Adrenal gland (tissue), 12 donors: ENCODE measurements around the gene LCOR. TPM values are rescaled to one million over a fixed set of nuclear protein-coding genes. Genes with fewer than 3 reads are reported as not detected.

Experiments used
- DNase-seq, 7 donors: peaks; one replicate each; pipeline ENCODE4 v3.0.0-alpha.2; 2019 to 2020
- H3K27ac ChIP-seq, 5 donors: fragments of 200-600 bp; sonication (generic) in 4 of 5; 1 replicate in 3 of 5; 2 replicates in 2 of 5; pipeline versions ENCODE4 v1.5.1 to v1.8.0; 2016 to 2020; ENCODE audit warnings: mild to moderate bottlenecking in 1 of 5
- H3K27me3 ChIP-seq: fragments of 200-600 bp; 2 replicates; pipeline ENCODE4 v1.8.0; 2021
- H3K36me3 ChIP-seq, 2 donors: fragments of 200-600 bp; replicated peaks in 1 of 2; 1 replicate in 1 of 2; 2 replicates in 1 of 2; pipeline versions ENCODE4 v1.5.1 to v1.8.0; 2018 to 2022
- H3K4me1 ChIP-seq, 2 donors: fragments of 200-600 bp; replicated peaks in 1 of 2; 1 replicate in 1 of 2; 2 replicates in 1 of 2; pipeline versions ENCODE4 v1.5.1 to v1.8.0; 2018 to 2021
- H3K4me3 ChIP-seq, 4 donors: fragments of 200-600 bp; sonication (generic) in 3 of 4; one replicate each; pipeline ENCODE4 v1.5.1; 2016 to 2018
- H3K9me3 ChIP-seq, 3 donors: fragments of 200-600 bp; sonication (generic) in 1 of 3; replicated peaks in 1 of 3; 1 replicate in 2 of 3; 2 replicates in 1 of 3; pipeline versions ENCODE4 v1.5.1 to v1.8.0; 2016 to 2021
- POLR2A ChIP-seq, 2 donors: fragments of 450-650 bp; IDR thresholded peaks; one replicate each; pipeline ENCODE4 v1.6.1; 2017; ENCODE audit warnings: antibody characterized with exemption in 2 of 2, mild to moderate bottlenecking in 2 of 2, moderate library complexity in 1 of 2
- WGBS, 4 donors: extraction: QIAGEN DNeasy Blood & Tissue Kit in 2 of 4; methylation state at CpG; one replicate each; pipeline versions ENCODE4 v1.1.5 to v1.1.7; 2013 to 2017; 5-methylcytosine and 5-hydroxymethylcytosine counted together
- intact Hi-C, 2 donors: fragments of 100-400 bp; cut with DNase I; formaldehyde crosslinking; loops; one replicate each; pipeline versions ENCODE4 v1.14.1 to v1.15.0; 2022 to 2023
- polyA plus RNA-seq, 3 donors: library from polyadenylated mRNA; stranded (reverse); fragments of 200-250 nt in 2 of 3; fragments of 350-450 nt in 1 of 3; fragmentation: Illumina TruSeq in 1 of 3; extraction: RNeasy Lipid Tissue Mini Kit (QIAGEN cat#74804) in 1 of 3; gene quantifications; one replicate each; pipeline ENCODE4 v1.2.3, GENCODE V29; 2013 to 2014
- total RNA-seq, 9 donors: library from RNA; depleted of rRNA in 4 of 9; stranded (reverse); fragments of >200 nt in 4 of 9; fragments of 120-200 nt in 1 of 9; fragmentation: NEBNext Ultra II Directional in 1 of 9; extraction: Animal tissue kit (Norgen Biotek cat#: 25700) in 1 of 9; gene quantifications; one replicate each; pipeline versions ENCODE4 v1.1.0 to v1.2.4, GENCODE V29; 2013 to 2023
- TF ChIP-seq, protein P1 (sequence below), 6 experiments: fragments of 450-650 bp in 4 of 6; fragments of 200-600 bp in 2 of 6; sonication (generic) in 1 of 6; IDR thresholded peaks; 1 replicate in 5 of 6; 2 replicates in 1 of 6; pipeline versions ENCODE4 v1.5.1 to v1.8.0; 2016 to 2021; ENCODE audit warnings: antibody characterized with exemption in 6 of 6, mild to moderate bottlenecking in 2 of 6, moderate library complexity in 1 of 6
- donor health status: healthy with polysubstance abuse.
- donor health status: Bipolar disorder and iron deficiency.
- donor health status: DM: yes; HTN: yes; CAD: no.
- donor health status: DM: no; HTN: no; CAD: no.
- donor health status: DM: no; HTN: no; CAD: no.
- donor health status: DM: yes; HTN: yes; CAD: no.

Gene LCOR
- total and polyA plus RNA-seq, 12 donors, result 1.5 to 38.4 (median 17.2) TPM

DNA sequence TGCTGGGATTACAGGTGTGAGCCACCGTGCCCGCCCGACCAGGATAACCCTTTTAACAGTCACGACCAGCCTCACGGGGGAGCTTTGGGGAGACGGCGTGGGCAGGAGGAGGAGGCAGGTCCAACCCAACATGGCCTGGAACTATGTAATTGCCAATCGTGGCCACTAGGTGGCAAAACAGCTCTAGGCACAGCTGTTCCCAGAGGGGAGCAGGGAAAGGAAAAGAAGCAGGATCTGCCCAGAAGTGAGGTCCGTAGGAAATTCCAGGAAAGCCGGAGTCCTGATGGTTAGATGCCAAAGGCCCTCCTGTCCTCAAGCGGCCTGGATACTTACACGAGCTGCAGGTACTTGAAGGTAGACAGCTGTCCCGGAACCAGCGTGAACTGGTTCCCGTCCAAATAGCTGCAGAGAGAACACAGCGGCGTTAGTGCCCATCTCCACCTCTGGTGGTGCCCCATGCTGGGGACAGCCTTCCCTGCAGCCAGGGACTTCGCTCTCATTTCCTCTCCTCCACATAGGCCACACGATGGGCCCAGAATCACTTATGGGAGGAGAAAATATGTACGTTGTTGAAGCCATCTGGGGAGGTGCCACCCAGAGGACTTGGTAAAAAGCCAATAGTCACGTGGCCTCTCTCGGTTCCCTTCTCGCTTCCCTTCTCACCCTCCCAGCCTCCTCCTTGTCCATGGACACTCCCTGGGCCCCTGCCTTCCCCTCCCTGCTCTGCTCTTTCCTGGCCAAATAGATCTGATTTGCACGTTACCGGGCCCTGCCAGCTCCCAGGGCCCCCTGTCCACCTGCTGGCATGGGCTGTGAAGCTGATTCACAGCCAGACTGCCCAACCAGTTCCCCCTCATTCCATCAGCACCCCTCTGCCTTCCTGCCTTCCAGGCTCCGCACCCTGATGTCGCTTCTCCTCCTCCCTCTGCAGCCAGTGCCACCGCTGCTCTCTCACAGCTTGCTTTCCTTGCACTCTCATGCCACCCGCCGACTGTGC is 205.6 kb downstream of the LCOR start:
- Histone ChIP-seq H3K9me3 (no peaks in the 10 kb centered on the region), H3K27me3 (no peaks in the 10 kb centered on the region), H3K4me3 (peak overlapping the region in 2 of 4 donors; percentile 15 to 49), H3K27ac (no peak overlapping the region), H3K36me3 (no peaks in the 10 kb centered on the region), H3K4me1 (peaks cover 0 to 8% of the 10 kb centered on the region in 2 donors)
- no peak for TF ChIP-seq POLR2A (IDR thresholded peaks at IDR 0.05)
- TF ChIP-seq, protein P1, sequence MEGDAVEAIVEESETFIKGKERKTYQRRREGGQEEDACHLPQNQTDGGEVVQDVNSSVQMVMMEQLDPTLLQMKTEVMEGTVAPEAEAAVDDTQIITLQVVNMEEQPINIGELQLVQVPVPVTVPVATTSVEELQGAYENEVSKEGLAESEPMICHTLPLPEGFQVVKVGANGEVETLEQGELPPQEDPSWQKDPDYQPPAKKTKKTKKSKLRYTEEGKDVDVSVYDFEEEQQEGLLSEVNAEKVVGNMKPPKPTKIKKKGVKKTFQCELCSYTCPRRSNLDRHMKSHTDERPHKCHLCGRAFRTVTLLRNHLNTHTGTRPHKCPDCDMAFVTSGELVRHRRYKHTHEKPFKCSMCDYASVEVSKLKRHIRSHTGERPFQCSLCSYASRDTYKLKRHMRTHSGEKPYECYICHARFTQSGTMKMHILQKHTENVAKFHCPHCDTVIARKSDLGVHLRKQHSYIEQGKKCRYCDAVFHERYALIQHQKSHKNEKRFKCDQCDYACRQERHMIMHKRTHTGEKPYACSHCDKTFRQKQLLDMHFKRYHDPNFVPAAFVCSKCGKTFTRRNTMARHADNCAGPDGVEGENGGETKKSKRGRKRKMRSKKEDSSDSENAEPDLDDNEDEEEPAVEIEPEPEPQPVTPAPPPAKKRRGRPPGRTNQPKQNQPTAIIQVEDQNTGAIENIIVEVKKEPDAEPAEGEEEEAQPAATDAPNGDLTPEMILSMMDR (IDR thresholded peaks at IDR 0.05), result peak; percentile 82 to 91 (median 85)
- DNase-seq, result peak; percentile 80 to 93 (median 85)
- 23 to 33% (median 27%) methylated on average over 17 to 30 of the region's 30 CpGs for WGBS, 4 donors
- intact Hi-C loops, result loop anchor here in 1 of 2 donors (10.0 kb wide), 1 partner anchor 213 kb away; no protein-coding TSS in a partner anchor

DNA sequence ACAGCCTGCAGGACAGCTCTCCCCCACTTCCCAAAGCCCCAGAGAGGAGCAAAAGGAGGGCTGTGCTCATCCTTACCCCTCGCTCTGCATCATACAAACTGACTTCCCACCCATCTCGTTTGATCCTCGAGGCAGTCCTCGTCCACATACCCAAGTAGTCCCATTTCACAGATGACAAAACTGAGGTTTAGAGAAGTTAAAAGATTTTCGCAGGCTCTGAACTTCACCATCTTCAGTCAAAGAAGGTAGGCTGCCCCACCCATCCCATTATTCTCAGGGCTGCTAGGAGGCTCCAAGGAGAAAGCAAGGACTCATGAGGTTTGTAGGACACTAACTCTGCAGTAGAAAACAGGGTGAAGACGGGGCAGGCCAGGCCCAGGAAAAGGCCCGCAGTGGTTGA is 206.6 kb downstream of the LCOR start:
- no peaks in the 10 kb centered on the region for H3K27me3 ChIP-seq
- TF ChIP-seq, protein P1 (IDR thresholded peaks at IDR 0.05), result no peak
- TF ChIP-seq POLR2A (IDR thresholded peaks at IDR 0.05), result no peak
- DNase-seq, result no peak
- WGBS, 4 donors, result 87 to 94% (median 90%) methylated on average over 7 of the region's 7 CpGs
- H3K9me3 ChIP-seq, result no peaks in the 10 kb centered on the region
- H3K4me1 ChIP-seq, result peaks cover 0 to 8% of the 10 kb centered on the region in 2 donors
- intact Hi-C loops, result loop anchor here in 1 of 2 donors (10.0 kb wide), 1 partner anchor 214 kb away; no protein-coding TSS in a partner anchor
- H3K4me3 ChIP-seq, result no peak overlapping the region
- no peaks in the 10 kb centered on the region for H3K36me3 ChIP-seq
- H3K27ac ChIP-seq, result no peak overlapping the region

DNA sequence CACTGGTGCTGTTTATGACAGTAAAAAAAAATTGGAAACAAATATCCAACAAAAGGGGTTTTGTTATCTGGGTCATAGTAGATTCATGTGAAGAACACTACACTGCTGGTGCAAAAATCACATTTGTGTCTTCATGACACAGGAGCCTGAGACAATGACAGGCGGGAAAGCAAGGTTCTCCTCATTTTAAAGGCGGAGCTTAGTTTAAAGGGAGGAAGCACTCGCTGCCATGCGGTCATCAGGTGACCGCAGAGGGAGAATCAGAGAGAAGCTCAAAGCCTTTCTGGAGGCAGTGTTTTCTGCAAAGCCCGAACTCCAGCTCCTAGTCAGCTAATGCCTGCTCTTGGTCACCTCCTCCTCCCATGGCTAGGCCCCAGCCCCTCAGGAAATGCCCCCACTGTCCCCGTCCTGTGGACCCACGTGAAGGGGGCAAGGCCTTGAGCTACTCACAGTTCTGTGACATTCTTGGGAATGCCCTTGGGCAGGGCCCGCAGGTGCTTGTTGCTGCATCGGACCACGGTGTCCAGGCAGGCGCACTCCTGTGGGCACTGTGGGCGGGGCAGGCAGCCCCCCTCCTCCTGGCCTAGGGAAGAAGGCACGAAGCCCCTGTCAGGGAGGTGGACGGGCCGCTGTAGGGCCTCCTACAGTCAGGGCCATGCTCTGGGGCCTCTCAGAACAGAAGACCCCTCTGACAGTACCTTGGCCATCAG is 207.6 kb downstream of the LCOR start:
- WGBS, 4 donors, result 75 to 90% (median 85%) methylated on average over 10 to 16 of the region's 16 CpGs
- H3K36me3 ChIP-seq, result no peaks in the 10 kb centered on the region
- no peak overlapping the region for H3K27ac ChIP-seq
- H3K4me1 ChIP-seq, result peaks cover 0 to 8% of the 10 kb centered on the region in 2 donors
- no peaks in the 10 kb centered on the region for H3K27me3 ChIP-seq
- intact Hi-C loops, result loop anchor here in 1 of 2 donors (10.0 kb wide), 1 partner anchor 215 kb away; no protein-coding TSS in a partner anchor
- no peaks in the 10 kb centered on the region for H3K9me3 ChIP-seq
- no peak overlapping the region for H3K4me3 ChIP-seq
- no peak for TF ChIP-seq POLR2A (IDR thresholded peaks at IDR 0.05)
- TF ChIP-seq, protein P1 (IDR thresholded peaks at IDR 0.05), result no peak
- no peak for DNase-seq

DNA sequence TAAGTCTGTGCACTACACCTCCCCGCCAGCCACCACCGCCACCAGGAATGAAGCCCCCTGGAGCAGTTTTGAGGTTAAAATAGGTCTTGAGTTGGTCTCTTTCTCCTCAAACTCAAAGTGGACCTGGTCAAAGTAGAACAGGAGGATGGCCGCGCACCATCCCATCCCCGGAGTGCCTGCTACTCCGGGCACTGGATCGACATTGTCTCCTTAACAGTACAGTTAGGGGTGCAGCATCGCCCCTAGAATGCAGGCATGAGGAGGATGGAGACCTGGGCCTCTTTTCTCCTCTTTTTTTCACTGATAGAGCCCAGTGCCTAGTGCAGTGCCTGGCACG is 208.1 kb downstream of the LCOR start:
- TF ChIP-seq, protein P1 (IDR thresholded peaks at IDR 0.05), result no peak
- TF ChIP-seq POLR2A (IDR thresholded peaks at IDR 0.05), result no peak
- 92 to 97% (median 95%) methylated on average over 5 to 9 of the region's 9 CpGs for WGBS, 4 donors
- Histone ChIP-seq H3K4me1 (peaks cover 0 to 8% of the 10 kb centered on the region in 2 donors), H3K9me3 (no peaks in the 10 kb centered on the region), H3K27me3 (no peaks in the 10 kb centered on the region), H3K36me3 (no peaks in the 10 kb centered on the region), H3K4me3 (no peak overlapping the region), H3K27ac (no peak overlapping the region)
- DNase-seq, result no peak
- intact Hi-C loops, result no loop called here
